NCI-H69 (cell line): ENCODE measurements around the gene C6orf132.
"Not testable (repeated sequence)": the region's sequence is repeated elsewhere in the genome, so short reads cannot be mapped to it uniquely, and the experiment has no call there.

Source experiments
- DNase-seq: peaks from one replicate; lab custom pipeline; 2025; lab: John Stamatoyannopoulos, UW

C6orf132 gene, protein sequence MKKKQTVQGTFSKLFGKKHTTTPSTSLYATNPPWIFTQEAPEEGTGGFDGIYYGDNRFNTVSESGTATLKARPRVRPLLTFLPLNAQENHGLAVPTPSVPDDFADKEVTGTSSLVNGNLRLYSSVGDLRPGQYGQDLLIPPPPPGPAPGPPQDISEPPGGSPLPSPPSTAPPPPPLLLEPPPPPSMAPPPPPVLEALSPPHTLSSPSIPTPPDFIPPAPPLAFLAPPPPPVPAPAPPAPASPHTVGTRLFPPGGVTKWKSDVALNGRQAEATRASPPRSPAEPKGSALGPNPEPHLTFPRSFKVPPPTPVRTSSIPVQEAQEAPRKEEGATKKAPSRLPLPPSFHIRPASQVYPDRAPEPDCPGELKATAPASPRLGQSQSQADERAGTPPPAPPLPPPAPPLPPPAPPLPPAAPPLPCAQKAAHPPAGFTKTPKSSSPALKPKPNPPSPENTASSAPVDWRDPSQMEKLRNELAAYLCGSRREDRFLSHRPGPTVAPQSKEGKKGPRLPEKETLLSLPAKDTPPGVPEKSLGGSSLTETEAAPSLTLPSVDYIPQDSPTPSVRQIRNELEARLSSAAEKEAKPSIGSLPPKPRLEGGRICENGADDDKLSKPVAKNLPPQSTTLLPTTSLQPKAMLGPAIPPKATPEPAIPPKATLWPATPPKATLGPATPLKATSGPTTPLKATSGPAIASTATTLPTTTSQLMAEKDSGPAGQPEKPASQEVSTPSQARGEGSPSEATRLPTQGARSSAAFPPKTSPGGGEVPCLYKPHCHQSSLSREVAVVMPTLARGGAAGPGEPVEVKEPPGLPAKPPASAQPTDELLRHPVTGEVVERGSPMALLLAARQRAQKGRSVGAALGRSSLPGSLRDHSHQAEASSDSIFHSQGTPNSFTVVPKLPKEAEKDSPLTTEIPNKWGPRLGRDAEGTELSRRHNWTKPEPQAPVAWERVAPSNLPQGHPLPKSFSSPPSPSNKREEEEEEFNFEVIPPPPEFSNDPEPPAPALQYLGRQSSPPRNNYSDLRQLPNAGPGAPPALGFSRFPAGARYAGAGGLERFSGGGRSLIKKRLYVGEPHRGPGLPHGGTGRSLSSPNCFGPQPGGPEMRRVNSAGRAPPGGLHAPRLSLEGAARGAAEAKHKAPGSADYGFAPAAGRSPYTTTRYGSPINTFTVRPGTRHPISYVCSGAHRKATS

DNA sequence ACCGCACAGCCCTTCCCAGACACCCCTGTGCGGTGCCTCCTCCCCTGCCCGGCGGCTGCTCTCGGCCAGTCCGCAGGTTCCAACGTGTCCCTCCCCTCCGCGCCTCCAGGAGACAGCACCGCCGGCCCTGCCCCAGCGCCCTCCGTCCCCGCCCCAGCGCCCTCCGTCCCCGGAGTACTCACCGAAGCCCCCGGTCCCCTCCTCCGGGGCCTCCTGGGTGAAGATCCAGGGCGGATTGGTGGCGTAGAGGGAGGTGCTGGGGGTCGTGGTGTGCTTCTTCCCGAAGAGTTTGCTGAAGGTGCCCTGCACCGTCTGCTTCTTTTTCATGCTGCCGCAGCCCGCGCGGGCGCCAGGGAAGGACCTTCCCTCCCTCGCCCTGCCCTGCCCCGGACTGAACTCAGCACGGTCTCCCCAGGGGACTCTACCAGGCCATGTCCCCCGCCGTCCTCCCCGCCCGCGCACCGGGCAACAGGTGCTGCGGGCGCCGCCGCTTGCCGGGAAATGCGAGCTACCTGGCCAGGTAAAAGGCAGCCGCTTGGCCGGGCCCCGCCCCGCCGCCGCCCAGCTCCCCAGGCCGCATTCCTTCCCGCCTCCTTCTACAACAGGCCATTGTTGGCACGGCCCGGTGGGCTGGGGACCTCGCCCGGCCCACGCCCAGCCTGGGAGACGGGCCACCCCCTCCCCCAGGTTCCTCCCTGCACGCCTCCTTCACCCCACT is at the start of gene C6orf132:
Gene C6orf132, minus strand, starts transcription at position 503 of the 718 bp plus-strand sequence. Its CDS starts 176 bp downstream, at position 327.
- peak; percentile 81 for DNase-seq

DNA sequence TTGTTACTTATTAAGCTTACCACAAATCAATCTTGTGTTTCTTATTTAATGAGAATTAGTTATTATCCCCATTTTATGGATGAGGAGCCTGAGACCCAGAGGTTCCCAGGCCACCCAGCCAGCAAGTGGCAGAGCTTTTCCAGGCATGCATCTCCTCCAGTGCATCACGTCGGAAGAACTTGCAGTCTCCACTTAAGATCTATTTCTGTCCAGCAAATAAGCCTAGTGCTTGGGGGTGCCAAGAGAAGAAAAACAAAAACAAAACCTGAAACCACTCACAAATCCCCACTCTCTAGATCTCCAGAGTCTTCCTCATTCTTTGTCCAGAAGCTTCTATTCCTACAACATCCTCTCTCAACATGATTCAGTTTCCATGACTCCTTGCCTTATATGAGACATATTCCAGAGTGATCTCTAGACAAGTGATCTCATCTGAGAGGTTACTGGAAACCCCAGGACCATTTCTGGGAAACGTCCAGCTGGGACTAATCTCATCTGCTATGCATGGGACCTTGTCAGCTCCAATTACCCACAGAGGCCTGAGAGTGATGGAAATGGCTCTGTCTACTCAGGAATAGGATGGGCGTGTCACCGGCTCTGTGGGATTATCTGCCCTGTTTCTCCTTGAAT is 48.2 kb upstream of the C6orf132 start:
- no peak for DNase-seq

DNA sequence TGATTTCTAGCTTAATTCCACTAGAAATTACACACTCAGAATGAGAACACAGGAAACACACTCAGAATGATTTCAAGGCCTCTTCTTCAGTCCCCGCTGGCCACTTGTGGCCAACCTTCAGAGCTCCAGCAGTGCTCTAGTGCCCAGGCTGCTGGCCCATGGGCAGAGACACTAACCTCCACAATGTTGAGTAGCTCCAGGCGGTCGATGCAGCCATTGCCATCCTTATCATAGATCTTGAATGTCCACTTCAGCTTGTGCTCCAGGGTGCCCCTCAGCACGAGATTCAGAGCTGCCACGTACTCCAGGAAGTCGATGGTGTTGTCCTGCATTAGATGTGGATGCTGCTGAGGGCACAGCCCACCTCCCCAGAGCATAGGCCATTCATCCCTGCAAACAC is 46.0 kb upstream of the C6orf132 start:
- no peak for DNase-seq

DNA sequence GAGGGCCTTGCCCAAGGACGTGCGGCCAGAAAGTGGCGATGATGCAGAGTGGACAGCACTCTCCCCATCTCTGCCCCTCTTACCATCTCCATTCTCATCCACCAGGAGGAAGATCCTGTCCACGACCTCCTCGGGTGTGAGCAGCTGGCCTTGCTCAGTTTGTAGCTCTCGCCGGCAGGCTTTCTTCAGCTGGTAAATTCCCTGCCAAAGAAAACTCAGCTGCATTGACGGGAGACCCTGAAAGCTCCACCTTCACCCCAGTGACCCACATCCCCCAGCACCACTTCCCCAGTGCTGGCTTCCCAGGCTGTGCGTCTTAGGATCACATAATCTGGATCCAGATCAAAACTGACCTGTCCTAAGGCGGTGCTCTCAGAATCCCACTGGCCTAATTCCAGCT is 43.2 kb upstream of the C6orf132 start:
- no peak for DNase-seq

DNA sequence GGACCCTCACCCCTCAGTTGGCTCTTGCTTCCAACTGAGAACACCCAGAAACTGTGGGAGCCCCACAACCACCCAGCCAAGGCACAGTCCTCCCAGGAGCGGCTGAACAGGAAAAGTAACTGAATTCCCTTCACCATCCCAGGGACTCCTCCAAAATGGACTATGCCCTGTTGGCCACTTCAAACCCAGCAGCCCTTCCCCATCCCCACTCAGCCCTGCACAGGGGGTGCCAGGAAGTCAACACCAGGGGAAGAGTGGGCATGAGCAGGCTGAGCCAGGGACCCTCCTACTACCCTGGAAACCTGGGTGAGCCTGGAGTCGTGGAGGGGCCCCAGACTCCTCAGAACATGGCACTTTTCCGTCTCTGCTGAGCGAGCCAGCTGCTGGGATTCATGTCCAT is 42.1 kb upstream of the C6orf132 start:
- DNase-seq: no peak

DNA sequence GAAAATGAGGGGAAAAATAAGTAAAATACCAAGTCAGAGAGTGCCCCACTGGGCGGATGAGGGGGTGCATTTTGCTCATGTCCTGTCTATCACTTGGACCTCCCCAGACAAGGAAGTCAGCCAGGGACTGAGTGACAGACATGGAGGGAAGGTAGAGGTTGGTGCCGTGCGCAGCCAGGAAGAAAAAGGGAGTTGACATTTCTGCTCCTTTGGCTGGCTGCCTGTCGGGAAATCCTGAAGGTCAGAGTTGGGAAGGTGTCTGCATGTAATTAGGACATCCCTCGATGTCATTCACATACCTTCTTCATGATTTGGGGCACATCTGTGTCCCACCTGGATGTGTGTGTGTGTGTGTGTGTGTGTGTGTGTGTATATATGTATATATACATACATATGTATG is 39.7 kb upstream of the C6orf132 start:
- no peak for DNase-seq

DNA sequence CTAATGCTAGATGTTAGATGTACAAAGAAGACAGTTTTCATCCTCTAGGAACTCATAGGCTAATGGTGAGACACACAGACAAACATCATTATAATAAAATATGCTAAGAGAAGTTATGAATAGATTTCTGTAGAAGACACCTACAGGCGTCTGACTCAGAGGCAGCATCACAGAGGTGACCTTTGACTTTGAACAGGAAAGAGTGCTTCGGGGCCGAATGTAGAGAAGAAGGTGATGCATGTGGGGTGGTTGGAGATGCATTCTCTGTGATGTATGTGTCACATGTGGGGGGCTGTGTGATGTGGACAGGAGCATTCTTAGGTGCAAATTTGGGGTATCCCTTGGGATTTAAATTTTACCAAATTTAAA is 37.5 kb upstream of the C6orf132 start:
- no peak for DNase-seq

DNA sequence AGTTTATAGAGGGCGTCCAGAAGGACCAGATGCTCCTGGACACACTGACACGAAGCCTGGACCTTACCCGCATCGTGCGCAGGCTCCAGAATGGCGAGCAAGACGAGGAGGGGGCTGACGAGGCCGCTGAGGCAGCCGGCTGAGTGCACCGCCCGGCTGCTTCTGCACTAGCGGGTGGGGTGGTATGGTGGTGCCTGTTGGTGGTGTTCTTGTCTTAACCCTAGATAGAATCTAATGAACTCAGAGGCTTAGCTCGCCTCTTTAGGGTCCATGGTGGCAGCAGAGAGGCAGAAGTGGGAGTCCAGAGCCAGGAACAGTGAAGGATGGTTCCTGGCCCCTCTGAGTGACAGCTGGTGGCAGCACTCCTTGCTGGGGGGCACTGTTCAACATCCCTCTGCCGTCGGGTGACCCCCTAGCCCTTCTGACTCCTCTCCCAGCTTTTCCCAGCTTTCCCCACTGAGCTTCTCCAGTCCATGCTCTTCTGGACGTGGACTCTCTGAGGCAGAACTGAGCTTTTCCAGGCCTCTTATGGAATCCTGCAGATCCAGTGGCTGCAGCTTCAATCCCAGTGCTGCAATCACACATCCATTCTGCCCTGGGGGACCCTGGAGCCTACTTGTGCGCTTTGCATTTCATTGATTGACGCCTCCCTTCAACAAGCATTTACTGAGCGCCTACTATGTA is 37.0 kb upstream of the C6orf132 start:
- DNase-seq: no peak

DNA sequence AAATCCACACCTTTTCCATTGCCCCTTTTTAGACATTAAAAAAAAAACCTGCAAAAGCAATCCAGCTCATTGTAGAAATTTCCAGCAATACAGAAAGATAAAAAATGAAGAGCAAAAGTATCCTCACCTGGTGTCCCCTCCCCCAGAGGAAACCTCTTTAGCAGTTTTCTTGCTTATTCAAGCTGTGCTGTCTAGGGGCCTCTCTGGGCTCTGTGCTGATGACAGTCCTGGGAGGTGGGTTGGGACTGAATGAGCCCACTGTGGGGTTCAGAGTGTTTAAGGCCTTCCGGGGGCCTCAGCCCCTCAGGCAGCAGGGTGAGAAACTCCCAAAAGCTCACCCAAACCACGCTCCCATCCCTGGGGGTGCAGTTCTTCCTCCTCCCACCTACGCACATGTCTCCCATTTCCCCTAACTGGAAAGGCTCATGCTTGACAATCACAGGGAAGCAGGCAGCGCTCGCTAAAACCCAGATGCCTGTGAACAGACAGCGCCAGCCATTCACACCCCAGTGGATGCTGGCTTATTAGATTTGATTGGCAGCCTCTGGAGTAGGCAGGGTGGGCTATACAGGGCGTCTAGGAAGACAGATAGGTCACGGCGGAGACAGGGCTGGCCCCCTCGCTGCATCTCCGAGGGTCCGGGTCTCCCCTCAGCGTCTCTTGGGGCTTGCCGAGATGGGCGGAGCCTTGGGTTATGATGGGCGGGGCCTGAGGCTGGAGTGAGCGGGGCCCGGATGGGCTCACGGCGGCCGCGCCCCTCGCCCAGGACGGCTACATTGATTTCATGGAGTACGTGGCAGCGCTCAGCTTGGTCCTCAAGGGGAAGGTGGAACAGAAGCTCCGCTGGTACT is 35.3 kb upstream of the C6orf132 start:
- no peak for DNase-seq

DNA sequence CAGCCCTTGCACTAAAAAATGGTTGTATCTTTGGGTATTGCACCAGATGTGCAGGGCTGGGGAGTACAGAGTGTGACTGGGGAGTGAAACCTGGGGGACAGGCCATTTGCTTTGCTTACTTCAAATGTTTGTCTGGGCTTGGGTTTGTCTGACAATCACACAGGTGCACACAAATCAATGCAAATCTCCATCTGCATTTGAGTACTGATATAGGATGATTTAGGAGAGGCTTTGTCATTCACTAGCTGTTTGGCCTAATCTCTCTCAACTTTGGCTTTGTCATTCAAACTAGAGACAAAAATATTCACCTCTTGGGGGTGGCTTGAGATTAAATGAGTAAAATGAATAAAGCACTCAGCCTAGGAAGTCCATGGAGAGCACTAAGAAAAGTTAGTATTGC is 34.6 kb upstream of the C6orf132 start:
- no peak for DNase-seq

DNA sequence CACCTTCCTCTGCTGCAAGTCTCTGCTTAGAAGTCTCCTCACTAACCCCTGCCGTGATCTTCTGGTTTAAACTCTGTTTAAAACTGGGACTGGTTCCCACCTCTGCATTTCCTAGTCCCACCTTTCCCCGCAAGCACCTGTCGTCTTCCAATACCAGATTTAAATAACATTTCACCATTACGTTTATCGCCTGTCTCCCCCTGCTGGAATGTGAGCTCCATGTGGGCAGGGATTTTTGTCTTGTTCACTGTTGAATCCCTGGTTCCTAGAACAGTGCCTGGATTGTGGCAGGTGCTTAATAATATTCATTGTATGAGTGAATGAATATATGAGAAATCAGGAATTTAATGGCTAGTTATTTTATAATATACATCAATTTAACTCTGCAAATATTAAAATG is 33.4 kb upstream of the C6orf132 start:
- peak; percentile 21 for DNase-seq

DNA sequence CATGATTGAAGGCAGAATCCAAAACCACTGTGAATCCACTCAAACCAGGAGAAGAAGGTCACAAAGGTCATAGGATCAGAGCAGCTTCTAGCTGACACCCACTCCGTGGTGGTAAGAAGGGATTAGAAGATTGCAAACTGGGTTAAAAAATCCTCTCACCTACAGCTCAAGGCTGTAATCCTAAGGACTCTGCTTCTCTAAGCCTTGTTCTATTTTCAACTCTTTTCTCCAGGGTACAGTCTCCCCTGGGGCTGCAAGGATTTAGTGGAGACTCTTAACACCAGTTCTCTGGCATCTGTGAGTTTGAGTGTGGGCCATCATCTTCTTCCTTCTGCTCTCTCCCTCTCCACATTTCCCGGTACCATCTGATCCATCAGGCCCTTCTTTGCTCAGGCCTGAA is 30.7 kb upstream of the C6orf132 start, which contains the start of gene GUCA1A:
Gene GUCA1A, plus strand, starts transcription at position 264 of the 400 bp plus-strand sequence. CDS start 250 bp downstream, outside the sequence.
- no peak for DNase-seq

DNA sequence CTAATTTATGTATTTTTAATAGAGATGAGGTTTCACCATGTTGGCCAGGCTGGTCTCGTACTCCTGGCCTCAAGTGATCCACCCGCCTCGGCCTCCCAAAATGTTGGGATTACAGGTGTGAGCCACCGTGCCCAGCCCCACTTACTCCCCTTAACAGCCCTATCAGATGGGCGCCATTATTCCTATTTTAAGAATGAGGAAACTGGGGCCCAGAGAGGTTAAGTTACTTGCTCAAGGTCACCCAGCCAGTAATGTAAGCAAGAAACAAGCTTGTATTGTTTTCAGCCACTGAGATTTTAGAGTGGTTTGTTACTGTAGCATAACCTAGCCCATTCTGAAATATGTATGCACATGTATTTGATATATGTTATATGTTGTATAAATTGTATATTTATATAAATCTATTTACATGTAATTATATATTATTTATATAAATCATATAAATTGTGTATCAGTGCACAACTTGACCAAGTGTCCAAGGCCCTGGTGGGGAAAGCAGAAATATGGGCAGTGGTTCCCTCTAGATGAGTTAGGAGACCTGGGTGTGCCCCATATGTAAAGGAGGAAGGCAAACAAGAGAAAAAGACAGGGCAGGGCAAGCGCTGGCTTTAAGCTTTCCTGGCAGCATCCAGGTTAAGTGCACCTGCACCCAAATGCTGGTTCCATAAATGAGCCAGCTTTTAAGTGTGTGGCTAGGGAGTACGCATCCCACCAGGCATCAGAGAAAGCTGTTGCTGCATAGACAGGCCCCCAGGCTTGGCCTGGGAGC is 29.6 kb upstream of the C6orf132 start:
- peak; percentile 59 for DNase-seq

DNA sequence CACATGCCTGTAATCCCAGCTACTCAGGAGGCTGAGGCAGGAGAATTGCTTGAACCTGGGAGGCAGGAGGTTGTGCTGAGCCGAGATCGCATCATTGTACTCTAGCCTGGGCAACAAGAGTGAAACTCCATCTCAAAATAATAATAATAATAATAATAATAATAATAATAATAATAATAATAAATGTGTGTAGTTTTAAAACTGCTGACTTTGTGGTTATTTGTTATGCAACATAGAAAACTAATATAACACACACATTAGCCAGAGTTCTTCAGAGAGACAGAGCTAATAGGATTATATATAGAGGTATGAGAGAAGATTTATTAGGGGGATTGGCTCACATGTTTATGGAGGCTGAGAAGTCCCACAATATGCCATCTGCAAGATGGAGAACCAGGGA is 27.4 kb upstream of the C6orf132 start:
- DNase-seq: not testable (repeated sequence)

DNA sequence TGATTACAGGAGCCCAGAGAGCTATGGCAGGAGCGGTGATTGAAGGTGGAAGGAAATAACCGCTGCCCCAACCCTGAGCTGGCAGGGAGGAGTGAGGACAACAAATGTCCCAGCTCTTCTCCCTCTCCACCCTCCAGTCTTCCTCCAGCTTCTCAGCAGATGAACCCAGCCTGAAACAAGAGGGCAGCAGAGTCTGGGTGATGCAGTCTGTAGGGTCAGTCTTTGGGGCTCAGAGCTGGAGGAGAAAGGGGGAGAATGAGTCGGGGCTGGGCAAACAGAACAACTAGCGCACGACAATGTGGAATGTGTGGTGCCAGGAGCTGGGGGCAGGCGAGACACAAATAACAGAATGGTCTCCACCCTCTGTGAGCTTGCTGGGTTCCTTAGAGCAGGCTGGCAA is 26.2 kb upstream of the C6orf132 start:
- DNase-seq: peak; percentile 25

DNA sequence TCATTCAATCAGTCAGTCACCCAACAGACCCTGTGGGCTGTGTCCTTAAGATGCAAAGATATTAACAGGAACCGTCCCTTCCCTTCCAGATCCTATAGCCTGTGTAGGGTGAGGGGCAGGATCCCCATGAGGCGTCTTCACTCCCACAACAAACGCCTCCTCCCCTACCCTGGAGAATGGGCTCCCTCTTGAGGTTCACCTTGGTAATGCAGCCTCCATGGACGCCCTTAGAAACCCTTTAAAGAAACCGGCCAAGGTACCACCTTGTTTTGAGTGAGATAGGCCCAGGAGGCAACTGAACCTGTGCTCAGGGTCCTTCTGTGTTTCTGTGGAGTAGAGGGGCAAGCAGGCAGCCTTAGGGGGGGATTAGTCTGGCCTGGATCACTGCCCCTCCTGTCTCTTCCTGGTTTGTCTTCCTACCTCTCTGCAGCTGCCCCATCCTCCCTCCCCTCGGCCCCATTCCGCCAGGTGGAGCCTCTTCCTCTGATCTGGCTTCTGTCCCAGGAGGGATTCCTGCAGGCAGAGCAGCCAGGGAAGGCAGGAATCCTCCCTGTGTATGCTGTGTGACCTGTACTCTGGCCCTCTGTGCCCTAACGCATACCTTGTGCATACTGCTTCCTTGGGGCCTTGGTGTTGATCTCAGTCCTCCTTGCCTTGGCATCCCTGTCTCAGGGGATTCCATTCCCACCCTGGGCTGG is 24.2 kb upstream of the C6orf132 start:
- DNase-seq: peak; percentile 95

DNA sequence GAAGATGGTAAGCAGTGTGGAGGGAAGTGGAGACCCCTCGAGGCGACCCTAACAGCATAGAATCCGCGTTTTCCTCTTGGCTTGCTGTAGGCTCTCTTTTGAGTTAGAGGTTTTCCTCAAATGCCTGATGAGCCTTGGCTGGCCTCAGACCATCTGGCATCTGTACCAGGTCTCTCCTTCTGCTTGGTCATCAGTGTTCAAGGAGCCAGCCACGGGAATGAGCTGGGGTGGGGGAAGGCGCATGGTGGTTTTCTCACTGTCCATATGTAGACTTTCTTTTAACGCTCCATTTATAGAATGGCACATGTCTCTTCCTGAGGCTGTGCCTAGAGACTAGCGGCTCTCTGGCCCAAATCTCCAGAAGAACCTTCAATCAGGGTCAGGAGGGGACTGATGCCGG is 22.6 kb upstream of the C6orf132 start:
- DNase-seq: no peak

DNA sequence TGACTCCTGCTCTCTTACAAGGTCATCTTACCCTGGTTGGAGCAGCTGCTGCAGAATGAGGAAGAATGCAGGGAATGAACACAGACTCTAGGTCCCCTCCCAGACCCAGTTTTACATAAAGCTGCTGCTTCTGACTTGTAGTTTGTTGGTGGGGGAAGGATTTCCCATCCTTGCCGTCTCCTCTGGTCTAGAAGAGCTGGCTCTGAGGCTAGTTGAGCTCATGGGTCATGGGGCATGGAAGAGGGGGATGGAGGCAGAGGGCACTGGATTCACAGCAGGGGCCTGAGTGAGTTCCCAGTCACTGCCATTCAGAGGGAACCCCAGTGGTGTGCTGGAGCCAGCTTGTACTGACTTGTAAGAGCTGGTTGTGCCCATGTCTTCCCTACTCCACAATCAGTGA is 21.6 kb upstream of the C6orf132 start:
- peak; percentile 15 for DNase-seq
